Sigmoid colon (tissue), 4 donors: ENCODE measurements around the gene GNG13.

Source experiments
- CTCF ChIP-seq, 4 experiments: fragments of 450-650 bp in 3 of 4; fragments of 200-600 bp in 1 of 4; IDR thresholded peaks; one replicate each; pipeline ENCODE4 v1.5.1; 2016 to 2019; ENCODE audit warnings: antibody characterized with exemption in 4 of 4, mild to moderate bottlenecking in 3 of 4, moderate library complexity in 2 of 4
- EP300 ChIP-seq, 4 donors: sonication (generic); formaldehyde crosslinking; IDR thresholded peaks; one replicate each; pipeline ENCODE4 v1.6.1; 2017; ENCODE audit warnings: antibody characterized with exemption in 4 of 4
- POLR2A ChIP-seq, 2 donors: fragments of 450-650 bp; IDR thresholded peaks; one replicate each; pipeline ENCODE4 v1.6.1; 2016; ENCODE audit warnings: antibody characterized with exemption in 2 of 2, mild to moderate bottlenecking in 2 of 2, moderate library complexity in 2 of 2
- POLR2AphosphoS5 ChIP-seq, 4 donors: sonication (generic); formaldehyde crosslinking; IDR thresholded peaks; one replicate each; pipeline ENCODE4 v1.6.1; 2017; ENCODE audit warnings: antibody characterized with exemption in 4 of 4

DNA sequence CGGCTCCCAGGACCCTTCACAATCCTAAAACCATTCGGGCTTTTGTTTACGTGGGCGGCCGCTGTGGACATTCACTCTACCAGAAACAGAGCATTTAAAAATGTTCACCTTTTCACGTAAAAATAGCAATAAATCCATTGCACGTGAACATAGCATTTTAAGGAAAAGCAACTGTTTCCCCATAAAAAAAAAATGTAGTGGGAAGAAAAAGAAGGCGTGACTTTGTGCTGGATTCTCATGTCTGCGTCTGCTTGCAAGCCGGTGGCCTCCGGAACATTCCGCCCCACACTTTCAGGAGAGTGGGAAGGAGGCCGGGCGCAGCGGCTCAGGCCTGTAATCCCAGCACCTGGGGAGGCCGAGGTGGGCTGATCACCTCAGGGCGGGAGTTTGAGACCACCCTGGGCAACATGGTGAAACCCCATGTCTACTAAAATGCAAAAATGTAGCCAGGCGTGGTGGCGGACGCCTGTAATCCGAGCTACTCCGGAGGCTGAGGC lies 13.4 kb upstream of the GNG13 start:
- TF ChIP-seq CTCF (IDR thresholded peaks at IDR 0.05) (no peak), POLR2A (IDR thresholded peaks at IDR 0.05) (no peak), EP300 (IDR thresholded peaks at IDR 0.05) (no peak), POLR2AphosphoS5 (IDR thresholded peaks at IDR 0.05) (no peak)
